ENCODE data around the gene LRRC10B.

The LRRC10B gene

GRCh38 chr11:61554172-61554988, 45.8 kb downstream of the LRRC10B start:
- Mint-ChIP-seq H3K9me3 (no peaks in the 10 kb centered on the region), H3K36me3 (ENCODE audit: insufficient read depth) (no peaks in the 10 kb centered on the region), H3K27me3 (peaks cover 77 to 99% of the 10 kb centered on the region in 2 donors), H3K4me3 (no peak overlapping the region), H3K4me1 (ENCODE audit: low read depth in 2 of 2) (peaks cover 10 to 13% of the 10 kb centered on the region in 2 donors), H3K27ac (no peak overlapping the region)
- DNase-seq (no peak), ATAC-seq (replicated peaks) (no peak)

- Mint-ChIP-seq H3K36me3 (ENCODE audit: insufficient read depth) (no peaks in the 10 kb centered on the region), H3K27me3 (peaks cover 76 to 99% of the 10 kb centered on the region in 2 donors), H3K4me3 (no peak overlapping the region)
Measured at GRCh38 chr11:61555051-61555969, 46.8 kb downstream of the LRRC10B start.

GRCh38 chr11:61555978-61556377, 47.4 kb downstream of the LRRC10B start:
- no peak for DNase-seq
- peaks cover 10 to 13% of the 10 kb centered on the region in 2 donors for H3K4me1 Mint-ChIP-seq (ENCODE audit: low read depth in 2 of 2)
- no peak overlapping the region for H3K4me3 Mint-ChIP-seq
- peaks cover 72 to 99% of the 10 kb centered on the region in 2 donors for H3K27me3 Mint-ChIP-seq
- no peaks in the 10 kb centered on the region for H3K36me3 Mint-ChIP-seq (ENCODE audit: insufficient read depth)
- H3K27ac Mint-ChIP-seq, result no peak overlapping the region
- no peaks in the 10 kb centered on the region for H3K9me3 Mint-ChIP-seq
- ATAC-seq (replicated peaks), result no peak

More at GRCh38 chr11:61555051-61555969, 46.8 kb downstream of the LRRC10B start:
- ATAC-seq (replicated peaks), result no peak
- DNase-seq, result no peak
- Mint-ChIP-seq H3K9me3 (no peaks in the 10 kb centered on the region), H3K4me1 (ENCODE audit: low read depth in 2 of 2) (peaks cover 10 to 13% of the 10 kb centered on the region in 2 donors), H3K27ac (no peak overlapping the region)

GRCh38 chr11:61556621-61557020, 48.1 kb downstream of the LRRC10B start:
- ATAC-seq (replicated peaks), result no peak
- Mint-ChIP-seq H3K4me1 (ENCODE audit: low read depth in 2 of 2) (peaks cover 10 to 13% of the 10 kb centered on the region in 2 donors), H3K27ac (no peak overlapping the region)

More at GRCh38 chr11:61556621-61557020, 48.1 kb downstream of the LRRC10B start:
- H3K36me3 Mint-ChIP-seq (ENCODE audit: insufficient read depth), result no peaks in the 10 kb centered on the region
- H3K27me3 Mint-ChIP-seq, result peaks cover 70 to 99% of the 10 kb centered on the region in 2 donors
- H3K4me3 Mint-ChIP-seq, result no peak overlapping the region
- no peak for DNase-seq
- H3K9me3 Mint-ChIP-seq, result no peaks in the 10 kb centered on the region
